GM03348 (cell line): ENCODE results near the gene SYMPK.
A peak's percentile ranks its signal among the peaks of the same experiment; 100 is the strongest.

Experiments used
- DNase-seq: peaks from one replicate; pipeline ENCODE4 v3.0.0; 2012; ENCODE audit warnings: low spot score

The SYMPK gene

DNA sequence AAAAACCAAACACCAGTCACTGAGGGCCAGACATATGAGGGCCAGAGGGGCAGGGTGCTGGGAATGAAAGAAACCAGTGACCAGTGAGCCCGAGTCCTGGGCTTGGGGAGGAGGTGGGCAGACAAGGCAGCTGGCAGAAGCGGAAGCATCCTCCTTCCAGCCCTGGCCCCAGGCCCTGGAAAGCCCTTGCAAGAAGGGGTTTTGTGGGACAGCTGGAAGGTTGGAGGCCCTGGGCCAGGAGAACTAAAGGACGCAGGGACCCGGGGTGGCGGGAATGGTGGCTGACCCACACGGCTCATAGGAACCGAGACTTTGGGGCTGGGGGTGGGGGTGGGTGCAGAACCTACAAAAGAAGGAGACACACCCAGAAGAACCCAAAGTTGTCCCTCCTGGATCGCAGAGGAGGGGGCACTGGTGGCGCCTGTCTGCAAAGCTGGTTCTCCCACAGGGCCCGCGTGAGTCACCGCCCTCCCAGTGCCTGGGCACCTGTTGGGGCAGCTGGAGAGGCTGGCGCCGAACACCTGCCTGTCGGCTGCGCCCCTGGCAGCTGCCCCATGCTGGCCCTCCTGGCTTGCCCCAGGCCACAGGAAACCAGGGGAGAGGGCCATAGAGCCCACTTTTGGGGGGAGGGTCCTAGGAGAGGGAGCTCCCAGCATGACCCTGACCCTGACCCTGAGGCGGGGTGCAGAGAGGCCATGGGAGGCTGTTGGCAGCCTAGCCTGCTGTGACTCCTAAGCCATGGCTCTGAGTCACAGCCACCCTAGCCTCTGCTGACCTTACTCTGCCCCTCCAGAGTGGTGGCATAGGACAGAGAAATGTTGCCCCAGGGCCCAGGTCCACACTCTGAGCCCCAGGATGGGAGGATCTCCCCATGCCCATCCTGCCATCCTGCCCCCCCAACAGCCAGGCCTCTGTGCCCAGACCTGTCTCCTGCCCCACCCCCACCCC, 81.5 kb downstream of the SYMPK start:
- DNase-seq: no peak

DNA sequence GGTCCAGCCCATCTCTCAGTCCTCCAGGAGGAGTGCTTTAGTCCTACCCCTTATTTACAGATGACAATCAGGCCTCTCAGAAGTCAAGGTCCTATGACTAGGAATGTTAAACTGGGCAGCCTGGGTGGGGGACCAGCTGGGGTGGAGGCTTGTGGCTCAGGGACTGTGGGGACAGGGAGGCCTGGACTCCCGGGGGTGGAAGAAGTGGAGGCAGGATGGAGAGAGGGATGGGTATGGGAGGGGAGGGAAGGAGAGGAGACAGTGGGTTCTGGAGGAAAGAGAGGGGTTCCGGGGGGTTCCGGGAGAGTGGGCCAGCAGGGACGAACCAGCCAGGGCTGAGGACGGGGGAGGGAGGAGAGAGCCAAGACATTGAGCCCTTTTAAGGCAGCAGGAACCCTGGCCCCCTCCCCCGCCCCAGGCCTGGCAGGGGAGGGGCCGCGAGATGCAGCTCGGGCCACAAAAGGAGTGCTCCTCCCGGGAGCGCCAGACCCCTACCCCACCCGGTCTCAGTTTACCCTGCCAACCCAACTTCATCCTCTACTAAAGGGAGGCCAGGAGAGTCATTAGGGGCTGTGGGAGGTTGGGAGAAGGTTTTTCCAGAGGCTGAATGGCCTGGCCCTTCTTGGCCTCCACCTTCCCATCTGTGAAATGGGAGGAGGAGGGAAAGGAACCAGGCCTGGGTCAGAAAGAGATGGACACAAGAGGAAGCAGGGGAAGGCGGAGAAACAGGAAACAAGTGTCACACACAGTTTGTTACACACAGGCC, 82.3 kb downstream of the SYMPK start:
- no peak for DNase-seq

DNA sequence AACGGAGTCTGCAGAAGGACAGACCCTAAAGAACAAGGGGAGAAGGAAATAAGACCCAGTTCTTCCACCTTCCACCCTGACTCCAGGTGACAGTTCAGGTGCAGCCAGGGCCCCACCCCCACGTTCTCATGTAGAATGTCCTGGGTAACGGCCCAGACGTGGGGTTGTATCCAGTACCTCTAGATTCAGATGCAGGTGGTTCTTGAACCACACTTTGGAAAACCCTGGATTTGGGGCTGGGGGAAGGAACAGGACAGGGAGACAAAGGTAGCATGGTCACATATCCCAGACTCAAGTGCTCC, 82.8 kb downstream of the SYMPK start:
- DNase-seq: no peak

DNA sequence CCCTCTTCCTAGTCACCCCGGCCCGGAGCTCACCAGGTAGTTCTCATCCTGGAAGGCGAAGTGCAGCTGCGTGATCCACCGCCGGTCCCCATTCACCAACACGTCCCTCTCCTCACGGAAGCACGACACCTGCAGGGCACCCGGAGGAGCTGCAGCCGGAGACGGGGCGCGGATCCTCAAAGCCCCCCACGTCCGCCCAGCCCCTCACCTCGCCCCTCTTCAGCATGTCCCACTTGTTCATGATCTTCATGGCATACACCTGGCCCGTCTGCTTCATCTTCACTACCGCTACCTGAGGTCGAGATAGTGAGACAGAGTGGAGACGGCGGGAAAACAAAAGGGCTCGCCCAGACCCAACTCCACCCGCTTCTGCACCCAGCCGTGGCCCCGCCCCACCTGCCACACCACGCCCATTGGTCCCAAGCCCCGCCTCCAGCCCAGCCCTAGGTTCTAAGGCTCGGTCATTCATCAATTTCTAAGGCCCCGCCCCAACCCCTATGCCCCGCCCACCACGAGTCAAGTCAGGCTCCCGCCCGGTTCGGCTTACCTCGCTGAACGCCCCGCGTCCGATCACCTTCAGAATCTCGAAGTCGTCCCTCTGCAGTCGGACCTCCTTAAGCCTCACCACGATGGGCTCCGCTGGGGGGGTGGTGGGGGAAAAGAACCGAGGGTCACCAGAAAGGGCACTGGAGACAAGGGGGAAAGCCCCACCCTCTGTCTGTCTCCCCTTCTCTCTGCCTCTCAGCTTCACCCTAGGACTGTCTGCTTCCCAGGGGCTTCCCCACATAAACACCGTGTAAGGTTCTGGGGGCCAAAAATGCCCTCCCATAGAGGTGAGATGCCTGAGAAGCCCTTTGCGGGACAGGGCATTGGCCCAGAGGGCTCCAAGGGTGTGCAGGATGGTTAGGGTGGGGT, 83.5 kb downstream of the SYMPK start:
- peak; percentile 75 for DNase-seq

DNA sequence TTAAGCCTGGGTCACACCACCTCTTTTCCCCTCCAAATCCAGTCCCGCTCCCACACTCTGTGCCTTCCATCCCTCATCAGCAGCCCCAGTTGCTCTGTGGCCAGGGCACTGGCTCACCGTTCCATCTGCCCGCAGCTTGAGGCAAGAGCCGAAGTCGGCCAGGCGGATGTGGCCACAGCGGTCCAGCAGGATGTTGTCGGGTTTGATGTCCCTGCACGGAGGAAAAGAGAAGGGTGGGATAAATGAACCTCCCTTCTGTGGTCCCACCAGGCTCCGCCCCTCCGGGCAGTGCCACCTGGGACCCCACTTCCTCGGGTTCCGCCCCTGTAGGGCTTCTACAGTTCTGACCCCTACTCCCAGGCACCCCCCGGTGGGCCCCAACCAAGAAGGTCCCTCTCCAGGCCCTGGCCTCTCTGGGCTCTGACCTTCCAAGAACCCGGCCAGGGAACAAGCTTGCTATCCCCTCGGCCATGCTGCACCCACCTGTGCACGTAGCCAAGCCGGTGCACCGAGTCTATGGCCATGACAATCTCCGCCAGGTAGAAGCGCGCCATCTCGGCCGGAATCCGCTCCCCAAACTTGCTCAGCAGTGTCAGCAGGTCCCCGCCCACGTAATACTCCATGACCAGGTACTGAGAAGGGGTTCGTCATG, 84.8 kb downstream of the SYMPK start:
- no peak for DNase-seq

DNA sequence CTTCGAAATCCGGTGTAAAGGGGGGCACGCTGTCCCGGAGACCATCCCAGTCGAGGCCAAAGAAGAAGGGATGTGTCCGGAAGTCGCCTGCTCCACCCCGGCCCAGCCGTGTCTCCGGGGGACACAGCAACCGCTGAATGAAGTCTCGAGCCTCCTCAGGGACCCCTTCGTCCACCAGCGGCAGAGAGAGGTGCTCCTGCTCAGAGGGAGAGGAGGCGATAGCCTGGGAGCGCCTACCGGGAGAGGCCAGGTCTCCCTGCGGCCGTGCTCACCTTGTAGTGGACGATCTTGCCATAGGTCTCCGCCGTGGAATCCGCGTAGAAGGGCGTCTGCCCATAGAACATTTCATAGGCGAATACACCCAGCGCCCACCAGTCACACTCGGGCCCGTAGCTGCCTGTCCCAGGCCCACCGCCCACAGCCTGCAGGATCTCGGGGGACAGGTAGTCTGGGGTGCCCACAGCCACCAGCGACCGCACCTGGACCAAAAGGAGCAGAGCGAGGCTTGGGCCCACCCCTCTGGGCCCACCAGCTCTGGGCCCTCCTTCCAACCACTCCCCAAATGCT, 85.5 kb downstream of the SYMPK start:
- no peak for DNase-seq

DNA sequence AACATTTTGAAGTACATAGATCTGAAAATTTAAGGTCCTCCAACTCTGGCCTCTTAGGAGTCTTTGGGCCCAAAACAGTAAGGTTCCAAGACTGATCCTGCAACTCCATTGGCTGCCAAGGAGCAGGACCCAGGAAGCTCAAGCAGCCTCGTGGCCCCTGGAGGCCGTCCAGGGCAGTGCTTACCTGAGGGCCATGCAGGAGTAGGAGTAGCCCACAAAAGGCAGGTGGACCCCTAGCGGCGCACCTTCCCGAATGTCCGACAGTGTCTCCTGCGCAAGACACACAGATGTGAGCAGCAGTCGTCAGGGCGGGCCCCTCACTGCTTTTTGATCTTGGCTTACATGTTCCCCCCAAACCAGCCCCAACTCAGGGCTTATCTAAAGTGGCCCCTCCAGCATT, 88.2 kb downstream of the SYMPK start:
- no peak for DNase-seq

DNA sequence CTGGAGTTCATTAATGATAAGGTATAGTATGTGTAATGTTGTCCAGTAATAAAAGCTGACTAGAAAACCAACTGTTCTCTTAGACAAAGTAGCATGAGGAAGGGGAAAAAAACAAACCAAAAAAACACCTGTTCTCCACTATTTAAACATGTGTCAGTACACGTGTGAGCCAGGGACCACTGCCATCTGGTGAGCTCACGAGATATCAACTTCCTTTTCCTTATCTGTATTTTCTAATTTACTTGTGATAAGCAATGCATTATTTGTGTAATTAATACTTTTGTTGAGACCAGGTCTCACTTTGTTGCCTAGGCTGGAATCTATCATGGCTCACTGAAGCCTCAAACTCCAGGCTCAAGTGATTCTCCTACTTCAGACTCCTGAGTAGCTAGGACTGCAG, 89.6 kb downstream of the SYMPK start:
- DNase-seq: no peak

DNA sequence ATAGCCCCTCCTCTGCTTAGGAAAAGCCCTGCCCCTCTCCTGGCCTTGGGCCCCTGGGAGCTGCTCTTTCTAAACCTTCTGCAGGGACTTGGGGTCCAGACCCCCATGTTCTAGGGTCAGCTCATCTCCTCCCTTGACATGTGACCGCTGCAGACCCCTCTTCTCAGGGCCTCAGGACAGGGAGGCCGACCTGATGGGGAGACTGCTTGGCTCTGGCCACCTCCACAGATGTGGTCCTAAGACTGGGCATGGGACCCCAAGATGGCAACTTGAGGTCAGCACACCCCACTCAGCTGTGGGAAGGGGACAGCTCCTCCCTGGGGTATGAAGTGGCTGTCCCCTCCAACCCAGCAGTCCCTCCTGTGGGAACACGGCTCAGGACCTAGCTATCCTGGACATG, 90.0 kb downstream of the SYMPK start:
- no peak for DNase-seq

DNA sequence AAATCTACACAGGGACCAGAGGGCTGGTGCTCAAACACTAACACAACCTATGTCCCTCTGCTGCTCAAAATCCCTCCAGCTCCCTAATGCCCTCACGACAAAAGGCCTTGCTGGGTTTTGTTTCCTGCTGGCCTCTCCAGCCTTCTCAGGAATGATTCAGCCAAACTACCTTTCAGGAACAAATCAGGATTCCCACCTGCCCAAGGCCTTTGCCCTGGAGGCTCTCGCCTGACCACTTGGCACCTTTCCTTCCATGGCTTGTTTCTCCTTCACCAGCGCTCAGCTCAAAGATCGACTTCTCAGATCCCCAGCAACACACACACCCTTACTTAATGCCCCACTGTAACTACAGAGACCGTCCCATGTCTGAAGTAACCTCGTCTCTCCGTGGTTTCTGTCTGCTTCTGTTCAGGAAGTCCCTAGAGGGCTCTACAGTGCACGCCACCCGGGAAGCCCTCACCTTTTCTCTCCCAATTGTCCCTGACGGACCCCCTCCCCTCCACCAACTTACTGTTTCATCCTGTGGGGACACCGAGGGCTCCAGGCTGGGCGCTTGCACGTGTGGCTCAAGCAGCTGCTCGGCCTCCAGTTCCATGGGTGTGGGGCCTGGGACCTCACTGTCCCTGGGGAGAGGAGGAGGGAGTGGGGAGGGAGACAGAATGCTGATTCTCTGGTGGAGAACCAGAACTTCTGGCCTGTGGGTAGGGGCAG, 90.7 kb downstream of the SYMPK start:
- no peak for DNase-seq

DNA sequence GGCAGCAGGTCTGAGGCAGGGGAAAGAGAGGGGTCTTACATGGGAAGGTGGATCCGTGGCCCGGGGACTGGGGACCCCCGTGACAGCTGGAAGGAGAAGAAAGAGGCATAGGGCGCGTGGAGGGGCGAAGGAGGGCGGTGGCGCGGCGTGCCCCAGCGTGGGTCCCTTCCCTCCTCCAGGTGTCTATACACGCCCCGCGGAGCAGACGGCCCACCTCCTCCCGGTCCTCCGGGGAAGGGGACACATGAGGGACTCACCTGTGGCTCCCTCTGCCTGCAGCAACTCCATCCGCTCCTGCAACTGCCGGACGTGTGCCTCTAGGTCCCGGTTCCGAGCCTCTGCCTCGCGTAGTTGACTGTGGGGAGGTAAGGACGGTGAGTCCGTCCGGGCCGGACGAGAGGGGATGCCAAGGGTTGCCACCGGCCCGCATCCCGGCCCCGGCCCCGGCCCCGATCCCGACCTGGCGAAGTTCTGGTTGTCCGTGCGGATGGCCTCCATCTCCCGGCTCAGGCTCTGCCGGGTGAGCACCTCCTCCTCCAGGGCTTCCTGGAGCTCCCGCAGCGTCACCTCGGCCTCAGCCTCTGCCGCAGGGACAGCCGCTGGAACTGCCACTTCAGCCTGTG, 91.5 kb downstream of the SYMPK start:
- DNase-seq: no peak

DNA sequence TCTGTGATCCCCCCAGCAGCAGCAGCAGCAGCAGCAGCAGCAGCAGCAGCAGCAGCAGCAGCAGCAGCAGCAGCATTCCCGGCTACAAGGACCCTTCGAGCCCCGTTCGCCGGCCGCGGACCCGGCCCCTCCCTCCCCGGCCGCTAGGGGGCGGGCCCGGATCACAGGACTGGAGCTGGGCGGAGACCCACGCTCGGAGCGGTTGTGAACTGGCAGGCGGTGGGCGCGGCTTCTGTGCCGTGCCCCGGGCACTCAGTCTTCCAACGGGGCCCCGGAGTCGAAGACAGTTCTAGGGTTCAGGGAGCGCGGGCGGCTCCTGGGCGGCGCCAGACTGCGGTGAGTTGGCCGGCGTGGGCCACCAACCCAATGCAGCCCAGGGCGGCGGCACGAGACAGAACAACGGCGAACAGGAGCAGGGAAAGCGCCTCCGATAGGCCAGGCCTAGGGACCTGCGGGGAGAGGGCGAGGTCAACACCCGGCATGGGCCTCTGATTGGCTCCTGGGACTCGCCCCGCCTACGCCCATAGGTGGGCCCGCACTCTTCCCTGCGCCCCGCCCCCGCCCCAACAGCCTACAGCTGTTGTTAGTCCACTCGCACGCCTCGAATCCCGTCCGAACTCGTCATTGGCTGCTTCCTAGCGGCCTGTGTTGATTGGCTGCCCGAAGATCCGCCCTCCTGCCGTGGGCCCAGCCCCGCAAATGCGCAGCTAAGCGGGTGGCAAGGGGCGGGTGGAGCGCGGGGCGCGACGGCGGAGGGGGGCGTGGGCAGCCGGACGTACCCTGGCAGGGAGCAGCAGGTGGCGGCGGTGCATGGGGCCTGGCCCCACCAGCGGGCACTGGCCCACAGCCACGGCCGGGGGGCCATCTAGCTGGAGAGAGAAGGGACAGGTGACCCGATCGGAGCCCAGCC, 92.5 kb downstream of the SYMPK start:
- DNase-seq: peak; percentile 96

DNA sequence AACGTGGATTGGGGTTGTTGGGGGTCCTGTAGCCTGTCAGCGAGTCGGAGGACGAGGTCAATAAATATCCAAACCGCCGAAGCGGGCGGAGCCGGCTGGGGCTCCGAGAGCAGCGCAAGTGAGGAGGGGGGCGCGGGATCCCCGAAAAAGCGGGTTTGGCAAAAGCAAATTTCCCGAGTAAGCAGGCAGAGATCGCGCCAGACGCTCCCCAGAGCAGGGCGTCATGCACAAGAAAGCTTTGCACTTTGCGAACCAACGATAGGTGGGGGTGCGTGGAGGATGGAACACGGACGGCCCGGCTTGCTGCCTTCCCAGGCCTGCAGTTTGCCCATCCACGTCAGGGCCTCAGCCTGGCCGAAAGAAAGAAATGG, 93.1 kb downstream of the SYMPK start:
- no peak for DNase-seq

DNA sequence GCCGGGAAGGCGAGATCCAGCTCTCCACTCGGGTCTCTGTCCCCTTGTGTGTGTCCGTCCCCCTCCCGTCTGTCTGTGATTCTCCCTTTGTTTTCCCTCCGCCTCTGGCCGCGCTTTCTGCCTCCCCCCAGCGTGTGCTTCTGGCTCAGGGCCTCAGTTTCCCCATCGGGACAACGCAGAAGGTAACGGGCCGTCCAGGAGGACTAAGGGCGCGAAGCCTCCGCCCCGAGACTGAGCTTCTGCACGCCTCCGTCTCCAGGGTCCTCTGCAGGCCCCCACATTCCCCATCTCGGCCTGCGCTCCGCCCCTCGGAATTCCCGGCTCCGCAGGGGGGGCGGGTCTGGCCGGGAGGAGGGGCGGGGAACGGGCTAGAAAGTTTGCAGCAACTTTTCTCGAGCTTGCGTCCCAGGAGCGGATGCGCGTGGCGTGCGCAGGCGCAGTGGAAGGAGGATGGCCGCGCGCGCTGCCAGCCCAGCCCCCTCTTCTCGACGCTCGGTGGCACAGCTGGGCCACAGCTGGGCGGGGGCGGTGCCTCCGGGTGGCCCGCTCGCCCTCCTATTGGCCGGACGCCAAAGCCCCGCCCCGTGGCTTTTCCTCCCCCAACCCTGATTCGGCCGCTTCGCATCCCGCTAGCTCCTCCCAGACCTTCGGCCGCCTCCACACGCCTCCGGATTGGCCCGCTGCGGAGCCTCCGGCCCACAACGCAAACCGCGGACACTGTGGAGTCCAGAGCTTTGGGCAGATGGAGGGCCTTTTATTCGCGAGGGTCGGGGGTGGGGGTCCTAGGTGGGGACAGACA, 93.8 kb downstream of the SYMPK start, which contains the start of gene SIX5:
TSS of gene SIX5 (minus strand) at position 269 of the 799 bp plus-strand sequence. CDS start 408 bp downstream, outside the sequence.
- DNase-seq: peak; percentile 99

DNA sequence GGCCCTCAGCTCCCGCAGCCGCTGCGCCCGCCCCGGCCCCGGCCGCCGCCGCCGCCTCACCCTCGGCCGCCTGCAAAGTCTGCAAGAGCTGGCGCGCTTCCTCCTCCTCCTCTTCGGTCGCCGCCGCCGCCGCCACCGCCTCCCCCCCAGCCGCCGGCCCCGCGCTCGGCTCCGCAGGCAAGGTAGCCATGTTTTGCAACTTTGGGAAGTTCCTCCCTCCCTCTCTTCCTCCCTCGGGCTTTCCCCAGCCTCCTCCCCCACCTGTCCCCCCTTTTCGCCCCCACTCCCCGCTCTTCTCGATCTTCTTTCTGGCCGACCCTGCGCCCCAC, 94.3 kb downstream of the SYMPK start:
- peak; percentile 62 for DNase-seq

DNA sequence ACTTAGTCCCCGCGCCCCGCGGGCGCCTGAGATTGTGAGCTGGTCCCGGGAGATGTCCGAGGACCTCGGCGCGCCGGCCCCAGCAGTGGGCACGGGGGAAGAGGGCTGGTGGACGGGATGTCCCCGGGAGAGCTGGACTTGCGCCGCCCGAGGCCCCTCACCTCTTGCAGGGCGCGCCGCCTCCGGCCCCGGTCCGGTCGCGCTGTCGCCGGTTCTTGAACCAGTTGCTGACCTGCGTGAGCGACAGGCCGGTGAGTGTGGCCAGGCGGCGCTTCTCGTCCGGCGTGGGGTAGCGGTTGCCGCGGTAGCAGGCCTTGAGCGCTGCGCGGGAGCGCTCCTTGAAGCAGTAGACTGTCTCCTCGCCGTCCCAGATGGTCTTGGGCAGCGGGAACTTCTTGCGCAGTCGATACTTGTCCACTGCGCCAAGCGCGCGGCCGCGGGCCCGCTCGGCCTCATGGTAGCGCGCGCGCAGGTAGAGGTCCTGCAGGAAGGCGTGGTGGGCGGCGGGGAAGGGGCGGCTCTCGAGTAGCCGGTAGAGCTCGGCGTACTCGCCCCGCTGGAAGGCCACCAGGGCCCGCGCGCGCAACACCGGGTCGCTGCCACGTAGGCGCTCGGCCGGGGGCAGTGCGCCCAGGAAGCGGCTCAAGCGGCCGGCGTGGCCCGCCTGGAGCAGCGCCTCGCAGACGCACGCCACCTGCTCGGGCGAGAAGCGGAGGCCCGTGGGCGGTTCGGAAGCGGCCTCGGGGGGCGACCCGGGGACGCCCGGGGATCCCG, 94.9 kb downstream of the SYMPK start:
- peak; percentile 54 for DNase-seq

DNA sequence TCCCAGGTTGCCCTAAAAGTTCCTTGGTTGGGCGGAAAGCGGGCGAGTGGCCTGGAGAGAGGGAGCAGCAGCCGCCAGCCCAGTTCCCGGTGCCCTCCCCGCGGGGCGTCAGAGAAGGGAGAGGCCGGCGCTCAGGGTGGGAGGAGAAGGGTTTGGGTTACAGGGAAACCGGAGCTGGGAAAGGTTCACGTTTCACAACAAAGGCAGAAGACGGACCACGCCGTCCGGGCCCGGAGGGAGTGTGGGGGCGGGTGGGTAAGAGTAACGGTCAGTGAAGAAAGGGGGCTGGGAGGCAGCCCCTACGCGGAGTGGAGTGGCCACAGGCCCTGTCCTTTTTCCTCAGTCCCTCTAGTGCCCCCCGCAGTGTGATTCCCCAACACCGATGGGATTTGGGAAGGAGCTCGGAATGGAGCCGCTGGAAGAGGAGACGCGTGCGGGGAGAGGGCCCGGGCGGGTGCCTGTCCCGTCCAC, 95.5 kb downstream of the SYMPK start:
- DNase-seq: peak; percentile 91
